GM19043 (cell line): ENCODE measurements around the gene ZNF804A.
"Not testable (repeated sequence)": the region's sequence is repeated elsewhere in the genome, so short reads cannot be mapped to it uniquely, and the experiment has no call there.

Source experiments
- ATAC-seq: cut with Tn5 transposase; IDR thresholded peaks from one replicate; pipeline ENCODE4 v1.9.1; 2021; ENCODE audit warnings: low read depth; ENCODE audit not compliant: unreplicated experiment

Gene ZNF804A

GRCh38 chr2:184793176-184793575 lies 194.8 kb downstream of the ZNF804A start:
- no peak for ATAC-seq

GRCh38 chr2:184799379-184799778 lies 201.1 kb downstream of the ZNF804A start:
- no peak for ATAC-seq

GRCh38 chr2:184814421-184814820 lies 216.1 kb downstream of the ZNF804A start:
- ATAC-seq: no peak

- no peak for ATAC-seq
These were observed 217.5 kb downstream of the ZNF804A start for GRCh38 chr2:184815824-184816223.

- ATAC-seq: no peak
These were observed 226.3 kb downstream of the ZNF804A start for GRCh38 chr2:184824597-184824996.

GRCh38 chr2:184830531-184830930 lies 232.2 kb downstream of the ZNF804A start:
- ATAC-seq: no peak

- no peak for ATAC-seq
These were observed 236.5 kb downstream of the ZNF804A start for GRCh38 chr2:184834699-184835397.

GRCh38 chr2:184835398-184835715 lies 237.0 kb downstream of the ZNF804A start:
- no peak for ATAC-seq

GRCh38 chr2:184847331-184847730 lies 249.0 kb downstream of the ZNF804A start:
- no peak for ATAC-seq

- no peak for ATAC-seq
These were observed 251.2 kb downstream of the ZNF804A start for GRCh38 chr2:184849516-184849915.

- ATAC-seq: no peak
These were observed 253.2 kb downstream of the ZNF804A start for GRCh38 chr2:184851576-184851975.

- ATAC-seq: no peak
These were observed 260.9 kb downstream of the ZNF804A start for GRCh38 chr2:184859187-184859586.

GRCh38 chr2:184860744-184861143 lies 262.4 kb downstream of the ZNF804A start:
- no peak for ATAC-seq

GRCh38 chr2:184875212-184875611 lies 276.9 kb downstream of the ZNF804A start:
- ATAC-seq: no peak

- ATAC-seq: no peak
These were observed 277.6 kb downstream of the ZNF804A start for GRCh38 chr2:184875911-184876310.

- no peak for ATAC-seq
These were observed 279.6 kb downstream of the ZNF804A start for GRCh38 chr2:184877909-184878308.

GRCh38 chr2:184879671-184880070 lies 281.3 kb downstream of the ZNF804A start:
- no peak for ATAC-seq

GRCh38 chr2:184886585-184886984 lies 288.3 kb downstream of the ZNF804A start:
- not testable (repeated sequence) for ATAC-seq

- peak; percentile 55 for ATAC-seq
These were observed 292.0 kb downstream of the ZNF804A start for GRCh38 chr2:184890311-184890710.

GRCh38 chr2:184904991-184905390 lies 306.7 kb downstream of the ZNF804A start:
- ATAC-seq: no peak

- ATAC-seq: no peak
These were observed 307.8 kb downstream of the ZNF804A start for GRCh38 chr2:184906160-184906559.

GRCh38 chr2:184906709-184907108 lies 308.4 kb downstream of the ZNF804A start:
- no peak for ATAC-seq

- ATAC-seq: no peak
These were observed 310.6 kb downstream of the ZNF804A start for GRCh38 chr2:184908966-184909365.
